SK-N-DZ (cell line): ENCODE data around the gene IFRD2.
"Not testable (repeated sequence)": the region's sequence is repeated elsewhere in the genome, so short reads cannot be mapped to it uniquely, and the experiment has no call there.

Source experiments
- DNase-seq: peaks from one replicate; pipeline ENCODE4 v3.0.0-alpha.2; 2015; ENCODE audit warnings: low spot score

Gene IFRD2

DNA sequence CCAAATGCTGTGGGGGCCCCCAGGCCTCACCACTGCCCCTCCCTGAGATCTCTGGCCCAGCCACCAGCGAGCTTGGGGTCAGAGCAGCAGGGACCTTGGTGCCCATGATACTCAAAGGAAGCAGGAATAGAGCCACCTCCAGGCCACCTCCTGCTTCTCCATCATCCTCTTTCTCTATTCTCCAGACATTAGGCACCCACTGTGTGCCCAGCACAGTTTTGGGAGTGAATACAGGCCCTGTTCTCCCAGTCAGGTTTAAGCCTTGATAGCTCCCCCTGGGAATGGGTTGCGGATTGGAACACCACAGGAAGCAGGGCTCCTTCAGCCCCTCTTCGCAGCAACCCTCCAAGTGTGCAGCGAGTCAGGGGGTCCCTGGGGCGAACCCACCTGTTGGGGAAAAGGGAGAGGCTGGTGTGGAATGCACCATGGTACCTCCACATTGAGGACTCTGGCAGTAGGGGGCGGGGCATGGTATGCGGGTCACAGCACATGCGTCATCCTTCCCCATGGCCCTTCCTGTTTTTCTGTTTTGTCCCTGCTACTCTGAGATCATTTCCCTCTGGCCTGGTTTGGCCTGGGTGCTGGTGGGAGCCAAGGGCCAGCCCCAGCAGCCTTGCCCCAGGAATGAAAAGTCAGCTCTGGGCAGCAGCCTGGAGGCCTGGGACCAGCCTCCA lies 37.5 kb downstream of the IFRD2 start:
- DNase-seq: no peak

DNA sequence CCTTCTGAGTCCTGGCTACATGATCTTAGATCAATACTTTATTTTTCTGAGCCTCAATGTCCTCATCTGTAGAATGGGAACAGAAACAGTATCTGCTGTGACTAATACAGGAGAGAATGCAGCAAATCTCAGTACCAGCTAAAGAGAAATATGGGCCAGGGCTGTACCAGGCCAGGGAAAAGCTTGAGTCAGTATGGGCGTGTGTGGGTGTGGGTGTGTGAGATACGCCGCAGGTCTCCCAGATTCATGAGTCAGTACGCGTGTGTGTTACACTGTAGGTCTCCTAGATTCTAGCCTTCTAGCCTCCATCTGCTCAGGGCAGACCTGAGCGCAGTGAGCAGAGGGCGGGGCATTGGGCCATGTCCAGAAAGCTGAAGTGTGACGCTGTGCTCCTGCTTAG lies 41.0 kb downstream of the IFRD2 start:
- no peak for DNase-seq

DNA sequence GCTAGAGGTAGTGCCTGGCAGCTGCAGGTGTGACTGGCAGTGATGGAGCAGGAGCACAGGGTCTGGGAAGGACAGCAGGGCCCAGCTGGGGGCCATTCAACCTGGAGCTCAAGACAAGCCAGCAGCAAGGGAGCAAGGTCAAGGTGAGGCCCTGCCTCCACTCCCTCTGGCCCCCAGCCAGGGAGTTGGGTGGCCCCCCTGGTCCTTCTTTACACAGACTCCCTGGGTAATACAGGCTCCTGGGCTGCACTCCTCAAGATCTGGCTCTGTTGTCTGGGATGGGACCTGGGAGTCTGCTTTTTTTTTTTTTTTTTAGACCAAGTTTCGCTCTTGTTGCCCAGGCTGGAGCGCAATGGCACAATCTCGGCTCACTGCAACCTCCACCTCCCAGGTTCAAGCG lies 41.7 kb downstream of the IFRD2 start:
- no peak for DNase-seq

GRCh38 chr3:50249457-50249856 lies 42.8 kb downstream of the IFRD2 start:
- no peak for DNase-seq

DNA sequence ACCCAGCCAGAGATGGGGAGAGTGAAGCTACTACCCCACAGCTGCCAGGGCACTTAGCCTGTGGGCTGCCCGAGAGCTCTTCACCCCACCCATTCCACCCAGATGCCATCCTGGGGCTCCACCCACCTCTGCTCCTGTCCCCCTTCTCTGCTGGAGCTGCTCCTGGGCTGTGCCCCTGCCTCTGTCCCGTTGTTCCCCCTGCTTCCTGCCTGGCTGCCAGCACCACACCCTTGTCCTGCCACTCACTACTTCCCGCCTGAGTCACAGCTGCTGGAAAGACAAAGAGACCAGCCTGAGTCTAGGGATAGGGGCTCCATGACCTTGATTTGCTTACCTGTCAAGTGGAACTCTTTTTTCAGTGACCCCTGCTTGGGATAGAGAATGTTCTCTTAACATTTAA lies 43.8 kb downstream of the IFRD2 start:
- DNase-seq: no peak

DNA sequence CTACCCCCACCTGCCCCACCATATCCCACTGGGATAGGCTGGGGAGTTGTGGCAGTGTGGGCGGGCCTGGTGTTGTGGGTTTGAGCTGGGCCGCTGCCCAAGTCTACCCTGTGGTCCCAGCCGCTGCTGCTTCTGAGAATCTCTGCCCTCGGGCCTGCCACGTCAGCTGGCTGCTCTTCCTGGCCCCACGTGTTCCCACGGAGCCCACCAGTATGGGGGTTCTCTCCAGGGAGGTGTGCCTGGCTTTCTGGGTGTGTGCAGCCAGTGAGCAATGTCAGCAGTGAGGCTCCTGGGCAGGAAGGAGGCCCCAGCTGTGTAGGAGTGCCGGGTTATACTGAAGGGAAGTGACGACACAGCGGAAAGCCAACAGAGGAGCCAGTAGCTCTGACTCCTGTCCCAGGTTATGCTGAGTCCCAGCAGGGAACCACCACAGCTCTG lies 45.7 kb downstream of the IFRD2 start:
- no peak for DNase-seq

GRCh38 chr3:50245831-50246516 lies 46.3 kb downstream of the IFRD2 start:
- peak; percentile 86 for DNase-seq

GRCh38 chr3:50245251-50245745 lies 46.9 kb downstream of the IFRD2 start:
- DNase-seq: no peak

DNA sequence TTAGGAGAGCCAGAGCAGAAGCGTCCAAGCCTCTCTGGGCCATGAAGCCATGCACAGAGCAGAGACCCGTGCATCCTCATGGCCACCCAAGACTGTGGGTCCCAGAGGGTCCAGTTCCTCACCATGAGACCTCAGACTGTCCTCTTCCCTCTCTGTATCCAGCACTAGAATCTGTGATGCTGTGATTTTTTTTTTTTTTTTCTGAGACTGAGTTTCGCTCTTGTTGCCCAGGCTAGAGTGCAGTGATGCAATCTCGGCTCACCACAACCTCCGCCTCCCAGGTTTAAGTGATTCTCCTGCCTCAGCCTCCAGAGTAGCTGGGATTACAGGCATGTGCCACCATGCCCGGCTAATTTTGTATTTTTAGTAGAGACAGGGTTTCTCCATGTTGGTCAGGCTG lies 47.4 kb downstream of the IFRD2 start:
- not testable (repeated sequence) for DNase-seq

- DNase-seq: no peak
Measured at GRCh38 chr3:50243543-50243895, 48.7 kb downstream of the IFRD2 start.

GRCh38 chr3:50242851-50243542 lies 49.2 kb downstream of the IFRD2 start:
- DNase-seq: no peak

DNA sequence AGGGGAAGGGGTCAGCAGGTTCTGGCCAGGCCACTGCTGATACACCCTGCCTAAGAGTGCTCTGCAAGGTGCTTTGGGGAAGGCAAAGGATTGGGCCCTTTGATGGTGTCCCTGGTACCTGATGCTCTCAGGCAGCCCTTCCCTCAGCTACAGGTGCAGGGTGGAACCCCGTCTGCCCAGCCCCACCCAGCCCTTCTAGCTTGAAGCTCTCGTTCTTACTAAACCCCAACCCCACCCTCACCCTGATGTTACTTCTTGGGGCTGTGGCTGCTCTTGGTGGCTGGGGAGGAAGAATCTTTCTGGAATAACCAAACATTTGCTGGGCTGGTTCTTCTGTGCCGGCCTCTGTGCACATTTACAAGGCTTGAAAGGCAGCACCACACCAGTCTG lies 49.9 kb downstream of the IFRD2 start:
- no peak for DNase-seq

- no peak for DNase-seq
Measured at GRCh38 chr3:50241713-50242380, 50.4 kb downstream of the IFRD2 start.

DNA sequence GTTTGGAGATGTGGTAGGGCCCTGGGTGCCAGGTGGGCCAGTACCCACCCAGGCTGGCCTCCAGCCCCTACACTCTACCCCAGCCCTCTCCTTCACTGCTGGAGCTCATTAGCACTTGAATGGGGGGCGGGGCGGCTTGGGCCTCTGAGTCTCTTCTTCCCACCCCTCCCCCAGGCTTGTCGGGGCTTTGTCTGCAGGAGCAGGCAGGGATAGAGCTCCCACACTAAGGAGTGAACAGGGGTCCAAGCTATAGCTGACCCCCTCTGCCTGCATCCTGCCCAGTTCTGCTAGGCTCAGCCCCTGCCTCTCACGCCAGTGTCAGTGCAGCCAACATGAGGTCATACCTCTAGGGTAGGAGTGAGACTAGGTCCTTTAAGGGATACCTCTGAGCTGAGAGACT lies 51.1 kb downstream of the IFRD2 start:
- no peak for DNase-seq

DNA sequence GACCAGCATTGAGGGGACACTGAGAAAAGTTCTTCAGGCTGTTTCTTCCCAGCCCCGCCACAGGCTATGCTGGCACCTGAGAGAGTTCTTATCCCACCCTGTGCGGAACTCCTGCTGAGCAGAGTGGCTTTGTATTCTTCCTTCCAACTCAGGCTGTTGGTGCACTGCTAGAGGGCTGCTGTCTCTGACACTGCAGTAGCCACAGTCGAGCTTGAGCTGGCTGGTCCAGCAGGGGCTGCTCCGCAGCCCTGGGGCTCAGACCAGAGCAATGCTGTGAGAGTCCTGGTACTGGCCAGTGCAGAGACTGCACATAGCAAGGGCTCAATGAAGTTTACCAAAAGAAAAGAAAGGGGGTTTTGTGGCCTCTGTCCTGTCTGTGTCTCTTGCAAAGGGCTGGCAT lies 52.6 kb downstream of the IFRD2 start:
- no peak for DNase-seq

- no peak for DNase-seq
Measured at GRCh38 chr3:50238549-50239026, 53.6 kb downstream of the IFRD2 start.

- peak; percentile 39 for DNase-seq
Measured at GRCh38 chr3:50237754-50238548, 54.3 kb downstream of the IFRD2 start.
